Measurements from ENCODE around the gene MBD5.

DNA sequence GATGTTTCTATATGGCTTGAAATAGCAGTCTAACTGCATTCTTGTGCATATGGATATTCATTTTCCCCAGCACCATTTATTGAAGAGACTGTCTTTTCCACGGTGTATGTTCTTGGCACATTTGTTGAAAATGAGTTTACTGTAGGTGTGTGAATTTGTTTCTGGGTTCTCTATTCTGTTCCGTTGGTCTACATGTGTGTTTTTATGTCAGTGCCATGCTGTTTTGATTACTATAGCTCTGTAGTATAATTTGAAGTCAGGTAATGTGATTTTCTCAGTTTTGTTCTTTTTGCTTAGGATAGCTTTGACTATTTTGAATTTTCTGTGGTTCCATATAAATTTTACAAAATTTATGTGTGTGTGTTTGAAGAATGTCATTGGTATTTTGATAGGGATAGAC, 201.0 kb downstream of the MBD5 start:
- TF ChIP-seq, protein P1, sequence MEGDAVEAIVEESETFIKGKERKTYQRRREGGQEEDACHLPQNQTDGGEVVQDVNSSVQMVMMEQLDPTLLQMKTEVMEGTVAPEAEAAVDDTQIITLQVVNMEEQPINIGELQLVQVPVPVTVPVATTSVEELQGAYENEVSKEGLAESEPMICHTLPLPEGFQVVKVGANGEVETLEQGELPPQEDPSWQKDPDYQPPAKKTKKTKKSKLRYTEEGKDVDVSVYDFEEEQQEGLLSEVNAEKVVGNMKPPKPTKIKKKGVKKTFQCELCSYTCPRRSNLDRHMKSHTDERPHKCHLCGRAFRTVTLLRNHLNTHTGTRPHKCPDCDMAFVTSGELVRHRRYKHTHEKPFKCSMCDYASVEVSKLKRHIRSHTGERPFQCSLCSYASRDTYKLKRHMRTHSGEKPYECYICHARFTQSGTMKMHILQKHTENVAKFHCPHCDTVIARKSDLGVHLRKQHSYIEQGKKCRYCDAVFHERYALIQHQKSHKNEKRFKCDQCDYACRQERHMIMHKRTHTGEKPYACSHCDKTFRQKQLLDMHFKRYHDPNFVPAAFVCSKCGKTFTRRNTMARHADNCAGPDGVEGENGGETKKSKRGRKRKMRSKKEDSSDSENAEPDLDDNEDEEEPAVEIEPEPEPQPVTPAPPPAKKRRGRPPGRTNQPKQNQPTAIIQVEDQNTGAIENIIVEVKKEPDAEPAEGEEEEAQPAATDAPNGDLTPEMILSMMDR (IDR thresholded peaks at IDR 0.05) = no peak
- TF ChIP-seq POLR2A (IDR thresholded peaks at IDR 0.05) = no peak
